ENCODE results near the gene EID2.

EID2 gene

DNA sequence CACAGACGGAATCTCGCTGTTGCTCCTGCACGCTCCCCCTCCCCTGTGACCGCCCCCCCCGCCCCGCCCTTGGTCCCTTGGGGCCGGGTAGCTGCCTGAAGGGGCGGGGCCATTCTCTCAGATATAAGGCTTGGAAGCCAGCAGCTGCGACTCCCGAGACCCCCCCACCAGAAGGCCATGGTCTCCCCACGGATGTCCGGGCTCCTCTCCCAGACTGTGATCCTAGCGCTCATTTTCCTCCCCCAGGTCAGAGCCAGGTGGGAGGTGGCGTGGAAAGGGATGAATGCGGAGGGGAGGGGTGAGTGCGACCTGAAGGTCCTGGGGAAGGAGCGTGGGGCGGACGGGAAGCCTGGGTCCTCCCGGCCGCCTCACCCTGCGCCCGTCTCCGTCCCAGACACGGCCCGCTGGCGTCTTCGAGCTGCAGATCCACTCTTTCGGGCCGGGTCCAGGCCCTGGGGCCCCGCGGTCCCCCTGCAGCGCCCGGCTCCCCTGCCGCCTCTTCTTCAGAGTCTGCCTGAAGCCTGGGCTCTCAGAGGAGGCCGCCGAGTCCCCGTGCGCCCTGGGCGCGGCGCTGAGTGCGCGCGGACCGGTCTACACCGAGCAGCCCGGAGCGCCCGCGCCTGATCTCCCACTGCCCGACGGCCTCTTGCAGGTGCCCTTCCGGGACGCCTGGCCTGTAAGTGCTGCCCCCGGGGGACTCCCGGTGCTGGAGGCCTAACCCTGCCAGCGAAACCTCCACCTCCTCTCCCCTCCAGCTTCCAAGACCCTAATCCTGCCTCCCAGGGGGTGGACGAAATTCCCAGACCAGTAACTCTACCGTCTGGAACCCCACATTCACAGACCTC is 40.9 kb downstream of the EID2 start, which contains the start of gene DLL3:
DLL3 (plus strand) TSS at position 150 of the 845 bp plus-strand sequence; CDS start at position 178, 28 bp downstream.
- H3K36me3 ChIP-seq (ENCODE audit: insufficient read depth), result no peaks in the 10 kb centered on the region
- no peaks in the 10 kb centered on the region for H3K79me2 ChIP-seq (ENCODE audit: insufficient read depth, low read depth)
- no peak within 1 kb of the TSS for H3K4me3 ChIP-seq (IDR thresholded peaks at IDR 0.05; ENCODE audit: insufficient read depth, low read depth, low read length)
- TF ChIP-seq CTCF (conservative IDR thresholded peaks at IDR 0.05; ENCODE audit: low read depth, low read length), result no peak
- peaks cover 70% of the 10 kb centered on the region for H3K27me3 ChIP-seq (ENCODE audit: insufficient read depth, low read depth)
- H3K4me1 ChIP-seq (ENCODE audit: low read depth, poor library complexity, severe bottlenecking), result peaks cover 13% of the 10 kb centered on the region
- peak within 1 kb of the TSS; percentile 78; the same call in 1 of the 2 replicates for H3K4me2 ChIP-seq
- H3K9ac ChIP-seq, result no peak within 1 kb of the TSS
- H3K27ac ChIP-seq, result no peak within 1 kb of the TSS
- H2AFZ ChIP-seq (ENCODE audit: low read depth), result peak within 1 kb of the TSS; percentile 46; the same call in 1 of the 2 replicates
- H4K20me1 ChIP-seq (ENCODE audit: insufficient read depth), result no peaks in the 10 kb centered on the region

DNA sequence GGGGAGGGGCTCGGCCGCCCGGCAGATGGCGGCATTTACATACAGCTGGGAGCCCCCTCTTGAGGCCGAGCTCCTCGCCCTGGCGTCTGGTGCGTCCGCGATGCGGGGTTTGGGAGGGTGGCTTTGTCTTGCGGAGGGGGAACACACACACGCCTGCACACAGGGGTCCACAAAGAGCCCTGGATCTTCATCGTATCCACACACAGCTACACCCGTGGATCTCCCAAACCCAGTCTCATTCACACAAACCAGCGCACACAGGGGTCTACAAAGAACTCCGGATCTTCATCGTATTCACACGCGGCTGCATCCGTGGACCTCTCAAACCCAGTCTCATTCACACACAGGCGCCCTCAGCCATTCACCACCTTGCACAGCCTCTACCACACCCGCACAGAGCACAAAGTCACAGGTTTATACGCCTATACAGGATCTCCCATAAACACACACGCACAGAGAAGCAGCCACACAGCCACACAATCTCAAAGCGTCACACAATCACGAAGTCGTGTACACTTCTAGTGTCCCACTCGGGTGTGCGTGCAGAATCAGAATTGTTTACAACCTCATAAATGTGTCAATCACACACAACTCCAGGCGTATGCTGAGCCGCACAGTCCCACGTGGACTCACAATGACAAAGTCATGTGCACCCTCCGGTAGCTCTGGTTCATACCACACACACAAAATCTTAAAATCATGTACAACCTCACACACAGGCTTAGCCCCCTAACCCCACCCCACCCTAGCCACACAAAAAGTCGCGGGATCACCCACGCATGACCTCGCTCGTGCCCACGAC is 41.8 kb downstream of the EID2 start:
- H3K4me2 ChIP-seq, result peak overlapping the region; percentile 78; the same call in 1 of the 2 replicates
- no peaks in the 10 kb centered on the region for H3K36me3 ChIP-seq (ENCODE audit: insufficient read depth)
- no peaks in the 10 kb centered on the region for H4K20me1 ChIP-seq (ENCODE audit: insufficient read depth)
- no peak overlapping the region for H3K9ac ChIP-seq
- peak overlapping the region; percentile 46; the same call in 1 of the 2 replicates for H2AFZ ChIP-seq (ENCODE audit: low read depth)
- H3K4me3 ChIP-seq (IDR thresholded peaks at IDR 0.05; ENCODE audit: insufficient read depth, low read depth, low read length), result no peak overlapping the region
- 0 out of 2 replicates have a peak, but pooled peaks have one; percentile 18 for TF ChIP-seq CTCF (conservative IDR thresholded peaks at IDR 0.05; ENCODE audit: low read depth, low read length)
- H3K79me2 ChIP-seq (ENCODE audit: insufficient read depth, low read depth), result no peaks in the 10 kb centered on the region
- H3K27ac ChIP-seq, result no peak overlapping the region
- peaks cover 62% of the 10 kb centered on the region for H3K27me3 ChIP-seq (ENCODE audit: insufficient read depth, low read depth)
- H3K4me1 ChIP-seq (ENCODE audit: low read depth, poor library complexity, severe bottlenecking), result peaks cover 13% of the 10 kb centered on the region

- H3K9ac ChIP-seq, result no peak overlapping the region
- H3K27ac ChIP-seq, result no peak overlapping the region
- no peak for TF ChIP-seq CTCF (conservative IDR thresholded peaks at IDR 0.05; ENCODE audit: low read depth, low read length)
- H3K4me3 ChIP-seq (IDR thresholded peaks at IDR 0.05; ENCODE audit: insufficient read depth, low read depth, low read length), result no peak overlapping the region
- H3K4me1 ChIP-seq (ENCODE audit: low read depth, poor library complexity, severe bottlenecking), result peaks cover 13% of the 10 kb centered on the region
- no peaks in the 10 kb centered on the region for H4K20me1 ChIP-seq (ENCODE audit: insufficient read depth)
- peak overlapping the region; percentile 46; the same call in 1 of the 2 replicates for H2AFZ ChIP-seq (ENCODE audit: low read depth)
- no peaks in the 10 kb centered on the region for H3K36me3 ChIP-seq (ENCODE audit: insufficient read depth)
- H3K79me2 ChIP-seq (ENCODE audit: insufficient read depth, low read depth), result no peaks in the 10 kb centered on the region
- peak overlapping the region; percentile 78; the same call in 1 of the 2 replicates for H3K4me2 ChIP-seq
- H3K27me3 ChIP-seq (ENCODE audit: insufficient read depth, low read depth), result peaks cover 59% of the 10 kb centered on the region
Measured at GRCh38 chr19:39497701-39497995, 42.3 kb downstream of the EID2 start.

DNA sequence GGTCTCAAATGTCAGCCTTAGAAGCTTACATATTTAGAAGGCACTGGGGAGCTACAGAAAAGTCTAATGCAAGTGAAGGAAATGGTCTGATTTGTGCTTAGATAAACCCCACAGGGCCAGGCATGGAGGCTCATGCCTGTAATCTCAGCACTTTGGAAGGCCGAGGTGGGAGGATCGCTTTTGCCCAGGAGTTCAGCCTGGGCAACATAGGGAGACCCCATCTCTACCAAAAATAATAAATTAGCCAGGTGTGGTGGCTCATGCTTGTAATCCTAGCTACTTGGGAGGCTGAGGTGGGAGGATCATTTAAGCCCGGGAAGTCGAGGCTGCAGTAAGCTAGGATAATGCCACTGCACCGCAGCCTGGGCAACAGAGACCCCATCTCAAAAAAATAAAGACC is 43.9 kb downstream of the EID2 start:
- Histone ChIP-seq H4K20me1 (ENCODE audit: insufficient read depth) (no peaks in the 10 kb centered on the region), H2AFZ (ENCODE audit: low read depth) (no peak overlapping the region), H3K27me3 (ENCODE audit: insufficient read depth, low read depth) (peaks cover 55% of the 10 kb centered on the region), H3K9ac (no peak overlapping the region), H3K4me2 (no peak overlapping the region), H3K36me3 (ENCODE audit: insufficient read depth) (no peaks in the 10 kb centered on the region), H3K4me3 (IDR thresholded peaks at IDR 0.05; ENCODE audit: insufficient read depth, low read depth, low read length) (no peak overlapping the region), H3K4me1 (ENCODE audit: low read depth, poor library complexity, severe bottlenecking) (peaks cover 13% of the 10 kb centered on the region), H3K27ac (no peak overlapping the region), H3K79me2 (ENCODE audit: insufficient read depth, low read depth) (no peaks in the 10 kb centered on the region)
- TF ChIP-seq CTCF (conservative IDR thresholded peaks at IDR 0.05; ENCODE audit: low read depth, low read length), result no peak

All from KMS-11 (cell line).